Ureter (tissue), 1 donor: ENCODE measurements around the gene DYRK3. TPM values are rescaled to one million over a fixed set of nuclear protein-coding genes. Genes with fewer than 3 reads are reported as not detected.

Experiments
- DNase-seq: peaks from one replicate; pipeline ENCODE4 v3.0.0-alpha.2; 2020; ENCODE audit warnings: low spot score
- total RNA-seq: library from RNA; stranded (reverse); gene quantifications from one replicate; pipeline ENCODE4 v1.2.4, GENCODE V29; 2023
- donor health status: DM: yes; HTN: yes; CAD: no.

The DYRK3 gene
- total RNA-seq, 1 donor from 2014 or later = 4.8 TPM

- no peak for DNase-seq
Observed at GRCh38 chr1:206684003-206684402, 48.7 kb downstream of the DYRK3 start.

DNA sequence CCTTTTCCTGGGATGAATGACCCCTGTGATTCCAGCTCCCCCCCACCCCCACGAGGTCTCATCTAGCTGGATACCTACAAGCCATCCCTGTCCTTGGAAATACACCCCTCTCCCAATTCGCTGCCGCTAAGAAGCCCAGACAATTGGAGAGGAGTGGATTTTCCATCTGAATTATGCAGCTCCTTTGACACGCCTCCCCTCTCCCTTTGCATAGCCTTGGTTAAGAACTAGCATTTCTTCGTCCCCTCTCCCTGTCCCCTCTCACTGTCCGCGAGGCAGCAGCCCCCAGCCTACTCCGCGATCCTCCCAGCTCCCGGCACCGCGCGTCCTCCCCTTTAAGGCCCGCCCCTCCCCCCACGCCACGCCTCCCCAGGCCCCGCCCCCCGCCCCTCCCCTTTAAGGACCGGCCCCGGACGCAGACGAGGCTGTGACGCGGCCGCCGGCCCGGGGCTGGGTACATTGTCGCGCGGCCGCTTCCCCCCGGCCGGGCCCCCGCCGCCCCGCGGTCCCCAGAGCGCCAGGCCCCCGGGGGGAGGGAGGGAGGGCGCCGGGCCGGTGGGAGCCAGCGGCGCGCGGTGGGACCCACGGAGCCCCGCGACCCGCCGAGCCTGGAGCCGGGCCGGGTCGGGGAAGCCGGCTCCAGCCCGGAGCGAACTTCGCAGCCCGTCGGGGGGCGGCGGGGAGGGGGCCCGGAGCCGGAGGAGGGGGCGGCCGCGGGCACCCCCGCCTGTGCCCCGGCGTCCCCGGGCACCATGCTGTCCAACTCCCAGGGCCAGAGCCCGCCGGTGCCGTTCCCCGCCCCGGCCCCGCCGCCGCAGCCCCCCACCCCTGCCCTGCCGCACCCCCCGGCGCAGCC lies 49.4 kb downstream of the DYRK3 start, which contains the start of gene MAPKAPK2:
Gene MAPKAPK2 (plus strand): TSS at position 428 of the 856 bp plus-strand sequence. CDS start 325 bp downstream, at position 753.
- DNase-seq = peak; percentile 80

GRCh38 chr1:206685334-206685768 lies 50.0 kb downstream of the DYRK3 start:
- DNase-seq = no peak

DNA sequence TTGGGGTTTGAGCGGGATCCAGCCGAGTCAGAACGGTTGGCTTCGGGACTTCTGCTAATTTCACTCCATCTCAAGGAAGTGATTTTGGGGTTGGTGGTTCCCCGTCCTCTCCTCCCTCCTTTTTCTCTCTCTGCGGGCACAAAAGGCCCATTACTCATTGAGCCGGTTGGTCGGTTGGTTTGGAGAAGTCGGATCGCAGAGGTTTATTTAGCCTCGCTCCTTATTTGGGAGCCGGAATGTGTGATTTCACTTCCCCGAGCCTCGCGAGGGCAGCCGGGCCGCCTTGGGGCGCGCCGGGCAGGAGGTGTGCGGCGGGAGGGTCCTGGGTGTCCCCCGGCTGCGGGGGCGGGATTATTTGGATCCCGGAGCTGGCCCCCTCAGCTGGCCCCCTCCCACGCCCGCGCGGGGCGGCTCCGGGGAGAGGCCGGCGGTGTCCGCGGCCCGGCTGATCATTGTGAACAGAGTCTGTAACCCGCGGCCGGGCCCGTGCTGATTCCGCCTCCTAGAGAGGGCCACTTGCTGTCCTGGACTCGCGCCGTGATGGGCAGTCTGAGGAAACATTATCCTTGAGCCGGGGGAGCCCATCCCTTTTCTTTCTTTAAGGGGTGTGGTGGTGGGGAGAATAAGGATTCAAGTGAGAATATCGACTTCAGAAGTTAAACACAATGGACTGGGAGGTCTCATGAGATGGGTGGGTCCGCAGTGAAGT lies 50.6 kb downstream of the DYRK3 start:
- peak; percentile 68 for DNase-seq

DNA sequence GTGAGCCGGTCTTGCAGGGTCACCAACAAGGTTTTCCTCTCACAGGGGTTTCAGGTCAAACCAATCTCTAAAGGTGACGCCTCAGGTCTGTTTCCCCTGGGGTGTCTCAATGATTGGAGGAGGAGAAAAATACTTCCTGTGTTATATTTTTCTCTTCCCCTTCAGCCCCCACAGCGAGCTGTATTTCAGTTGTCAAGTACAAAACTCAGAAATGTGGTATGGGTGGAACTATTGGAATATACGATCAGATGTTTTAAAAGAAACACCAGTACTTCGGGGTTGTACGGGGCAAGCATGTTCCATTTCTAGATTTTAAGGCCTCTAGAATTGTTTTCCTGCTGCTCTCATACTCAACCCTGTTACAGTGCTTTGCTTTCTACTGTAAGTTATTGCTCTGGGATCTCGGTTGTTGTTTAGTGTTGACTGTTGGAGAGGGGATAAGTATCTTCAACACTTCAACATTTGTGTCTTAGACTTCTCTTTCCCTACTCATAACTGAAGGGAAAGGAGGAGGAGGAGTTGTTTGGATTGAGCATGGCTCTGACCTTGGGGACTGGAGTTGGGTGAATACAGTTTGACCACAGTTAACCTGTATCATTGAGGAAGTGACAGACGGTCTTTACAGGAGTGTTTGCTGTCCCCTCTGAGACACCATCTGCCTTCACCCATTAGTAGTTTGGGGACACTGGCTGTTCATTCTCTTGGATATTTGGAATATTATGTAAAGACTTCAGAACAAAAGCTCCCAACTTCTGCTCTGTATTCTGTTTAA lies 51.3 kb downstream of the DYRK3 start:
- DNase-seq = no peak

- DNase-seq = no peak
Observed at GRCh38 chr1:206687251-206687914, 52.0 kb downstream of the DYRK3 start.

- no peak for DNase-seq
Observed at GRCh38 chr1:206687915-206688442, 52.6 kb downstream of the DYRK3 start.

- DNase-seq = no peak
Observed at GRCh38 chr1:206690516-206690915, 55.2 kb downstream of the DYRK3 start.

DNA sequence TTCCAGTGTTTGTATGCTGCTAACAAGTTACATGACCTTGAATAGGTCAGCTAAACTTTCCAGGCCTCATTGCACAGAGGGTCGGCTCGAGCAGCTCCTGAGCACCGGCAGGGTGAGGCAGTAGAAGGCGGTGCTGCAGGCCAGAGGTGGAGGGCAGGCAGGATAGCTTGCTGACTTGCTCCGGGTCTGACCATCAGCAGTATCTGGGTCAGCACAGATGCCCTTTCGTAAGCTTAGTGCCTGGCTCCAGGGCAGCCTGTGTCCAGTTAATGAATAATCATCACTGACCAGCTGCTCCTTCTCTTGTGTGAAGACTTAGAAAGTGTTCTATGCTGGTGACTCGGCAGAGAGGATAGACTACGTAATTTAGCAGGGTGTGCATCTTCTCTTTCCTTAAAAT lies 56.3 kb downstream of the DYRK3 start:
- DNase-seq = no peak

- peak; percentile 78 for DNase-seq
Observed at GRCh38 chr1:206693029-206693428, 57.7 kb downstream of the DYRK3 start.

DNA sequence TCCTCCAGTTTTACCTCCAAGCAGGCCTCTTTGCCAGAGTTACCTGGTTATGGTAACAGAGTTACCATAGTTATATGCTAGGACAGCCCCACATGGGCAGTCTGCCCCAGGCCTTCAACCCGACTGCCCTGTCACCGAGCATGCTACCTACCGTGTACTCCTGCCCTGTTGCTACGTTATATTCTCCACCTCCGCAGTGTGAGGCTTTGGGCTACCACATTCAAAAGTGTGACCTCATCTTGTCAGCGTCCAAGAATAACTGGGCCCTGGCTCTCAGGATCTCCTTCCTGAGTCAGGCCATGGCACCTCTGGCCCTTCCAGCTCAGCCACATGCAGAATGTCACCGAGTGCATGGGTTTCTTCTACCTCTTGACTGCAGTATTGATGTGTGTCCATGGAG lies 58.3 kb downstream of the DYRK3 start:
- DNase-seq = no peak

DNA sequence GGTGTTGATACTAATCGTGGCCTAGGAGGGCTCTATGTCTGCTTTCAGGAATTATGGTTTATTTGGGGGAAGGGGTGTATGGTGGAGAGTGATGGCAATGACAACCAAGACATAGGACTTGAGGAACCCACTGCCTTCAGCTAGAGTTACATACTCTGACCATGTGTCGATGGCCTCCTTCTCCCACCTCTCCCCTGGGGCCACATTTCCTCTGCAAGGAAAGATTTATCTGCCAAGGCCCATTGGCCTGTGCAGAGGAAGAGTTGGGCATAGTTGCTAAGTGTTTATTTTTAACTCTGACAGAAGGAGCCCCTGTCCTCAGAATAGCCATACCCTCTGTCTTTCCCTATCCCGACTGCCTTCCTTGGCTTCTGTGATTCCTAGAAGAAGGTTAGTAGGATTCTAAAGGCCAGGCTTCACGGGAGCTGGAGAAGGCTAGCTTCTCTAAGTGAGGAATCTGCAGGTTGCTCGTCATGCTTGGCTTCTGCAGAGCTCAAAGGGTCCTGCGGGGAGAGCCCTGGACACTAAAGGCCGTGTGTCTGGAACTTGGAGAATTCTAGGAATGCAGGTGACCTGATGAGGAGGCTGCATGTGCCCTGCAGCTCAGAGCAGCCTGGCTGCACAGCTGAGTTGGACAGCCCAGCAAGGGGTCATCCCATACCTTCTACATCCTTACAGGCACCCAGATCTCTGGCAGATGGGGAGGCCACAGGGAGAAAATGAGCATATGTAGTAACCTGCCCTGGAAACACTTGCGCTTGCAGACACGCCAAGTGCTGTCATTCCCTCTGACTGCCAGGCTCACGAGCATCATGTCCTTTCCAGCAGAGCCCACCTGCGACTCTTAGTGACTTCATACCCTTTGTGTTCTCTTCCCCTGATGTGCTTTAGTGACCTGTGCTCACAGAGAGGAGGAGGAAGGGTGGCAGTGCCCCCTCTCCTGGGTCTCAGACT lies 59.1 kb downstream of the DYRK3 start:
- DNase-seq = no peak

DNA sequence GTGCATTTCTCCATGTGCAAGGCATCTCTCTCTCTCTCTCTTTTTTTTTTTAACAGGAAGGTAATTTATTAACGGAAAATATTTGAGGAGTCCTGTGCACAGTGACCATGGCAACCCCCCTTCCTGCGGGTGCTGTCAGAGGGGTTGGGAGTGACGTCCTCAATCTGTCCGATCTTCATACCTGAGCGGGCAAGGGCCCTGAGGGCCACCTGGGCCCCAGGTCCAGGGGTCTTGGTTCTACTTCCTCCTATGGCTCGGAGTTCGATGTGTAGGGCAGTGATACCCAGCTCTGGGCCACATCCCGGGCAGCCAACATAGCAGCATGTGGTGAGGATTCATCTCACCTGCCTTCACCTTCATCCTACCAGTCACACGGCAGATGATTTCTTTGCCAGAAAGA lies 60.4 kb downstream of the DYRK3 start:
- DNase-seq = no peak

- no peak for DNase-seq
Observed at GRCh38 chr1:206696812-206697585, 61.7 kb downstream of the DYRK3 start.

GRCh38 chr1:206698011-206698410 lies 62.7 kb downstream of the DYRK3 start:
- no peak for DNase-seq
